ENCODE results near the gene NAA25.
"Not testable (repeated sequence)": the region's sequence is repeated elsewhere in the genome, so short reads cannot be mapped to it uniquely, and the experiment has no call there.

Gene NAA25

GRCh38 chr12:112009596-112009995, 99.0 kb downstream of the NAA25 start:
- not testable (repeated sequence) for H2AK5ac ChIP-seq (ENCODE audit: low read length, severe bottlenecking); H3K4me1 ChIP-seq (ENCODE audit: control insufficient read depth, insufficient read depth, low read depth, low read length); H4K91ac ChIP-seq (ENCODE audit: low read length); H4K8ac ChIP-seq (ENCODE audit: low read length); H3K27ac ChIP-seq (ENCODE audit: low read length, poor library complexity, severe bottlenecking); H2BK120ac ChIP-seq (ENCODE audit: low read depth, low read length); H3K23ac ChIP-seq (ENCODE audit: low read length in 2 of 2); H3K4ac ChIP-seq (ENCODE audit: low read depth in 1 of 2, low read length in 2 of 2); H2BK5ac ChIP-seq (ENCODE audit: low read depth, low read length, poor library complexity, severe bottlenecking); H3K36me3 ChIP-seq (ENCODE audit: control insufficient read depth in 1 of 2, insufficient read depth in 2 of 2, low read depth in 1 of 2, low read length in 2 of 2); H3K4me2 ChIP-seq (ENCODE audit: low read length, poor library complexity, severe bottlenecking); DNase-seq; H2BK15ac ChIP-seq (ENCODE audit: low read depth, poor library complexity, severe bottlenecking); H2BK12ac ChIP-seq (ENCODE audit: low read length in 2 of 2); H3K27me3 ChIP-seq (ENCODE audit: control insufficient read depth in 1 of 2, insufficient read depth in 1 of 2, low read length in 2 of 2); H3K9ac ChIP-seq (ENCODE audit: low read length); H3K14ac ChIP-seq (ENCODE audit: low read length in 2 of 2); H3K4me3 ChIP-seq (ENCODE audit: insufficient read depth in 1 of 2, low read depth in 1 of 2, low read length in 2 of 2); H3K18ac ChIP-seq (ENCODE audit: low read depth in 1 of 2, low read length in 2 of 2); H3K9me3 ChIP-seq (ENCODE audit: control insufficient read depth, low read length); H2AFZ ChIP-seq (ENCODE audit: low read depth, low read length)
- WGBS = 90% methylated on average over 2 of the region's 3 CpGs
- peaks cover 16% of the 10 kb centered on the region for H3K79me1 ChIP-seq (replicated peaks; ENCODE audit: low read length, poor library complexity, severe bottlenecking)

GRCh38 chr12:112008918-112009317, 99.7 kb downstream of the NAA25 start:
- Histone ChIP-seq H3K4me1 (ENCODE audit: control insufficient read depth, insufficient read depth, low read depth, low read length) (peaks cover 6% of the 10 kb centered on the region), H3K4me3 (ENCODE audit: insufficient read depth in 1 of 2, low read depth in 1 of 2, low read length in 2 of 2) (no peak overlapping the region), H3K9ac (ENCODE audit: low read length) (no peak overlapping the region), H3K27me3 (ENCODE audit: control insufficient read depth in 1 of 2, insufficient read depth in 1 of 2, low read length in 2 of 2) (no peaks in the 10 kb centered on the region), H2BK5ac (ENCODE audit: low read depth, low read length, poor library complexity, severe bottlenecking) (no peak overlapping the region), H3K23ac (ENCODE audit: low read length in 2 of 2) (no peak overlapping the region), H4K8ac (ENCODE audit: low read length) (no peak overlapping the region), H4K91ac (ENCODE audit: low read length) (no peak overlapping the region), H3K79me1 (replicated peaks; ENCODE audit: low read length, poor library complexity, severe bottlenecking) (peaks cover 14% of the 10 kb centered on the region), H3K18ac (ENCODE audit: low read depth in 1 of 2, low read length in 2 of 2) (no peak overlapping the region), H3K36me3 (ENCODE audit: control insufficient read depth in 1 of 2, insufficient read depth in 2 of 2, low read depth in 1 of 2, low read length in 2 of 2) (no peaks in the 10 kb centered on the region), H2BK15ac (ENCODE audit: low read depth, poor library complexity, severe bottlenecking) (no peak overlapping the region), H3K9me3 (ENCODE audit: control insufficient read depth, low read length) (no peaks in the 10 kb centered on the region), H3K4me2 (ENCODE audit: low read length, poor library complexity, severe bottlenecking) (no peak overlapping the region), H2AFZ (ENCODE audit: low read depth, low read length) (no peak overlapping the region), H2BK12ac (ENCODE audit: low read length in 2 of 2) (no peak overlapping the region), H3K4ac (ENCODE audit: low read depth in 1 of 2, low read length in 2 of 2) (no peak overlapping the region), H2BK120ac (ENCODE audit: low read depth, low read length) (no peak overlapping the region), H2AK5ac (ENCODE audit: low read length, severe bottlenecking) (no peak overlapping the region), H3K14ac (ENCODE audit: low read length in 2 of 2) (no peak overlapping the region), H3K27ac (ENCODE audit: low read length, poor library complexity, severe bottlenecking) (no peak overlapping the region)
- WGBS = no CpG with 5 or more reads among the region's 3 CpGs
- DNase-seq = no peak

- Histone ChIP-seq H3K4me3 (ENCODE audit: insufficient read depth in 1 of 2, low read depth in 1 of 2, low read length in 2 of 2) (no peak overlapping the region), H2BK12ac (ENCODE audit: low read length in 2 of 2) (no peak overlapping the region), H2AK5ac (ENCODE audit: low read length, severe bottlenecking) (no peak overlapping the region), H3K79me1 (replicated peaks; ENCODE audit: low read length, poor library complexity, severe bottlenecking) (peaks cover 14% of the 10 kb centered on the region), H3K18ac (ENCODE audit: low read depth in 1 of 2, low read length in 2 of 2) (no peak overlapping the region), H2BK15ac (ENCODE audit: low read depth, poor library complexity, severe bottlenecking) (no peak overlapping the region), H3K14ac (ENCODE audit: low read length in 2 of 2) (no peak overlapping the region), H2BK5ac (ENCODE audit: low read depth, low read length, poor library complexity, severe bottlenecking) (no peak overlapping the region), H2BK120ac (ENCODE audit: low read depth, low read length) (no peak overlapping the region), H4K91ac (ENCODE audit: low read length) (no peak overlapping the region), H3K4me2 (ENCODE audit: low read length, poor library complexity, severe bottlenecking) (no peak overlapping the region), H3K36me3 (ENCODE audit: control insufficient read depth in 1 of 2, insufficient read depth in 2 of 2, low read depth in 1 of 2, low read length in 2 of 2) (peaks cover 0 to 3% of the 10 kb centered on the region in 2 experiments), H3K9me3 (ENCODE audit: control insufficient read depth, low read length) (no peaks in the 10 kb centered on the region), H3K4ac (ENCODE audit: low read depth in 1 of 2, low read length in 2 of 2) (no peak overlapping the region), H3K27me3 (ENCODE audit: control insufficient read depth in 1 of 2, insufficient read depth in 1 of 2, low read length in 2 of 2) (no peaks in the 10 kb centered on the region), H3K27ac (ENCODE audit: low read length, poor library complexity, severe bottlenecking) (no peak overlapping the region), H3K23ac (ENCODE audit: low read length in 2 of 2) (no peak overlapping the region), H2AFZ (ENCODE audit: low read depth, low read length) (no peak overlapping the region), H3K4me1 (ENCODE audit: control insufficient read depth, insufficient read depth, low read depth, low read length) (peaks cover 6% of the 10 kb centered on the region), H4K8ac (ENCODE audit: low read length) (no peak overlapping the region), H3K9ac (ENCODE audit: low read length) (no peak overlapping the region)
- DNase-seq = no peak
- WGBS = 94% methylated on average over 9 of the region's 9 CpGs
These were observed 100.6 kb downstream of the NAA25 start for GRCh38 chr12:112007945-112008344.

GRCh38 chr12:112005419-112006395, 102.9 kb downstream of the NAA25 start:
- 84% methylated on average over 6 of the region's 6 CpGs for WGBS
- Histone ChIP-seq H2AK5ac (ENCODE audit: low read length, severe bottlenecking) (no peak overlapping the region), H2AFZ (ENCODE audit: low read depth, low read length) (no peak overlapping the region), H2BK15ac (ENCODE audit: low read depth, poor library complexity, severe bottlenecking) (no peak overlapping the region), H2BK12ac (ENCODE audit: low read length in 2 of 2) (no peak overlapping the region), H3K4me3 (ENCODE audit: insufficient read depth in 1 of 2, low read depth in 1 of 2, low read length in 2 of 2) (no peak overlapping the region), H3K27ac (ENCODE audit: low read length, poor library complexity, severe bottlenecking) (no peak overlapping the region), H3K9me3 (ENCODE audit: control insufficient read depth, low read length) (no peaks in the 10 kb centered on the region), H3K36me3 (ENCODE audit: control insufficient read depth in 1 of 2, insufficient read depth in 2 of 2, low read depth in 1 of 2, low read length in 2 of 2) (peaks cover 0 to 3% of the 10 kb centered on the region in 2 experiments), H4K91ac (ENCODE audit: low read length) (no peak overlapping the region), H3K4me2 (ENCODE audit: low read length, poor library complexity, severe bottlenecking) (peak overlapping the region; percentile 28), H3K4me1 (ENCODE audit: control insufficient read depth, insufficient read depth, low read depth, low read length) (peaks cover 2% of the 10 kb centered on the region), H2BK120ac (ENCODE audit: low read depth, low read length) (no peak overlapping the region), H3K27me3 (ENCODE audit: control insufficient read depth in 1 of 2, insufficient read depth in 1 of 2, low read length in 2 of 2) (no peaks in the 10 kb centered on the region), H3K9ac (ENCODE audit: low read length) (no peak overlapping the region), H3K18ac (ENCODE audit: low read depth in 1 of 2, low read length in 2 of 2) (no peak overlapping the region), H3K14ac (ENCODE audit: low read length in 2 of 2) (no peak overlapping the region), H3K4ac (ENCODE audit: low read depth in 1 of 2, low read length in 2 of 2) (peak overlapping the region in 1 of 2 experiments; percentile 15), H4K8ac (ENCODE audit: low read length) (no peak overlapping the region), H2BK5ac (ENCODE audit: low read depth, low read length, poor library complexity, severe bottlenecking) (no peak overlapping the region), H3K79me1 (replicated peaks; ENCODE audit: low read length, poor library complexity, severe bottlenecking) (peaks cover 5% of the 10 kb centered on the region), H3K23ac (ENCODE audit: low read length in 2 of 2) (no peak overlapping the region)
- DNase-seq = peak; percentile 43

All from mesenchymal stem cell (in vitro differentiated cells and primary cell).